Astrocyte (in vitro differentiated cells and primary cell): ENCODE results near the gene CBX8.

Experiments used
- CTCF ChIP-seq: IDR thresholded peaks from 2 replicates; pipeline ENCODE4 v1.5.1; 2011; ENCODE audit warnings: low read depth, mild to moderate bottlenecking, inconsistent platforms, low read length, moderate library complexity; ENCODE audit not compliant: insufficient read depth
- EZH2 ChIP-seq: IDR thresholded peaks from 2 replicates; pipeline ENCODE4 v1.6.1; 2012; ENCODE audit warnings: mild to moderate bottlenecking, low read length, inconsistent platforms; ENCODE audit not compliant: insufficient read depth

- TF ChIP-seq CTCF (no peak), EZH2 (peak; percentile 97)
These were observed 49.2 kb downstream of the CBX8 start for GRCh38 chr17:79747508-79748294.
